GM18505 (cell line): ENCODE data around the gene ADCY1.
"Not testable (repeated sequence)": the region's sequence is repeated elsewhere in the genome, so short reads cannot be mapped to it uniquely, and the experiment has no call there.

ENCODE experiments used
- ATAC-seq: cut with Tn5 transposase; IDR thresholded peaks from one replicate; pipeline ENCODE4 v1.9.1; 2021; ENCODE audit not compliant: unreplicated experiment
- POLR2A ChIP-seq: IDR thresholded peaks from 4 replicates; pipeline ENCODE4 v1.6.1; 2011; ENCODE audit warnings: borderline replicate concordance; ENCODE audit not compliant: insufficient read depth, insufficient read length; ENCODE audit errors: extremely low read depth

Gene ADCY1

DNA sequence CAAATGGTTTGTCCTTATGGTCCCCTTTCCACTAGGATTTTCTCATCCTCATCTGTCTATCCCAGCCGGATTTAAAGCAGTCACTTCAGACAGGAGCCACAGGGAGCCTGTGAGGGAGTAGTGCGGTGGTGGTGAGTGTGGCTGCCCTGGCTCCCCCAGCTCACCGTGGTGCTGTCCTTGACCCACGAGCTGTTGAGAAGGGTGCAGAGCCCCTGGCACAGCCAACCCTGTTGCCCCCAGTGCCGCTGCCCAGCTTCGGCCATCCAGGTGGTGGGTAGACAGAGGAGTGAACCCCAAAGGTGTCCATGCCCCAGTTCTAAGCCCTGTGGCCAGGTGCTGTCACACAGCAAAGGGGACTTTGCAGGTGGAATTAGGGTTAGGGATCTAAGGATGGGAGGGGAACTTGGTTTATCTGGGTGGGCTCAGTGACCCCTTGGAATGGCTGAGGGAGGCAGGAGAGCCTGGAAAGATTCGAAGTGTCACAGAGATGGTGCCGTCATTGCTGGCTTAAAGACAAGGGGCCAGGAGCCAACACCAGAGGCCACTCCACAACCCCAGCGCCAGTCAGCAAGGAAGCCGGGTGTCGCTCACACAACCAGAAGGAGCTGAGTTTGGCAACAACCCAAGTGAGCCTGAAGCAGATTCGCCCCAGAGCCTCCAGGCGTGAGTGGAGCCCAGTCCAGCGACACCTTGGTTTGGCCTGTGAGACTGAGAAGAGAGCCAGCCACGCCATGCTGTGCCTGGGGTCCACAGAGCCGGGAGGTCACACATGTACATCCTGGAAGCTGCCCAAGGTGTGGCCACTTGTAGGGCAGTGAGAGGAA, 142.4 kb downstream of the ADCY1 start:
- TF ChIP-seq POLR2A: no peak
- no peak for ATAC-seq

DNA sequence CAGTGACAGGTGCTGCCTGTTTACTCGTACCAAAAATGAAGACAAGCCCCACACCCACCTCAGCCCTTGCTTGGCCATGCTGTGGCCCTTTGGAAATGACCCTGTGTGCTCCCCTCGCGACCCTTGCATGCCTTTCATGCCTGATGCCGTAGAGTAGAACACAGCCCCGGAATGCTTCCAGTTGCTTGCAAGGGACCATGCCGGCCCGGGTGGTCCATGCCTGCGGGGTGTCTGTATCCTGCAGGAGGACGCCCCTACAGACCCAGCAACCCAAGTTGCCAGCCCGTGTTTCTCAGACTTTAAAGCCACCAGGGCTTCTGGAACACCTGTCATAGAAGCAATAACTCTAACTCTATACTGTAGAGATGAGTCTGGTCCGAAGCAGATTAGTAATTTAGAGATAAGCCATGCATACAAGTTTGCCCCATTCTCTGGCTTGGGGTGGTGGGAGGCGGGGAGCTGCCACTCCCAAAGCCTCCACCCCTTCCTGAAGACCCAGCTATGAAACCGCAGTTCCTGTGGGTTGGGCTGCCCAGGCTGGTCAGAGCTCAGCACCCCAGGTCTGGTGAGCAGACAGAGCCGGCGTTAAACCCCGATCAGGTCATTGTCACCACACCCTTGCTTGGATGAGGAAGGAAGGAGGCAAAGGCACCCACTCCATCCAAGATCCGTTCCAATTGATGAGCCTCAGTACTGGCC, 143.5 kb downstream of the ADCY1 start:
- TF ChIP-seq POLR2A: no peak
- ATAC-seq: no peak

DNA sequence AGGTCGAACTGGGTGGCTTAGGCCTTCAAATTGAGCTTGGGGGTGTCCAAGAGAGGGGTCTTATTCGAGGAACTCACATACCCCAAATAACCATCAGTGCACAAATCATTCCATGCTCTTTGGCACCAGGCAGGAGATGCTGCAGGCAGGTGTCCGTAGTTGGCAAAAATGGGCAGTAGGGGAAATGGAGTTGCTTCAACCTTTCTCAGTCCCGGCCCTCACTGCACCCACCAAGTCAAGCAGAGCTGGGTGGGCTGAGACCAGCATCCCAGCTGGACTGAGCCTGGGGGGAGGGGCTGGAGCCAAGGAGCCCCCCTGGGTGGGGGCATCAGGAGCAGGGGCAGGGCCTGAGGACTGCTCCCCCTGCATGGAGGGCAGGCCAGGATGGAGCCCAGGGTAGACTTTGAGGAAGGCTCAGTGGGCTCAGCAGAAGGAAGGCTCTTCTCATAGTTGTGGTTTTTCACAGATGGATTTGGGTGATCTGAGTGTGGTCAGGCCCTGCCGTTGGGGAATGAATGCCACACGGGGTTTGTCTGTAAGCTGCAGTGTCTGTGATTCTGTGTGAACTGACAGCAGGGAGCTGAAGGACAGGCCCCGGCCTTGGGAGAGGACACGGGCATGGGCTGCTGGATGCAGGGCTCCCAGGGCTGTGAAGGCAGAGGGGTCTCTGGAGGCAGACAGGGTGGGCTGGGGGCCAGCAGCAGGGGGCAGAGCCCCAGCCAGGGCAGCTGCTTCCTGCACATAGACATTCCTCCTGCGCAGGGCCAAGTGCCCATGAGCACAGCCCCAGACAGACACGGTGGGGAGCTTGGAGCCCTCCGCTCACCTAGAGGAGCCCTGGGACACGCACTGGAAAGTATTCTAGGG, 144.5 kb downstream of the ADCY1 start:
- ATAC-seq: no peak
- TF ChIP-seq POLR2A: no peak

DNA sequence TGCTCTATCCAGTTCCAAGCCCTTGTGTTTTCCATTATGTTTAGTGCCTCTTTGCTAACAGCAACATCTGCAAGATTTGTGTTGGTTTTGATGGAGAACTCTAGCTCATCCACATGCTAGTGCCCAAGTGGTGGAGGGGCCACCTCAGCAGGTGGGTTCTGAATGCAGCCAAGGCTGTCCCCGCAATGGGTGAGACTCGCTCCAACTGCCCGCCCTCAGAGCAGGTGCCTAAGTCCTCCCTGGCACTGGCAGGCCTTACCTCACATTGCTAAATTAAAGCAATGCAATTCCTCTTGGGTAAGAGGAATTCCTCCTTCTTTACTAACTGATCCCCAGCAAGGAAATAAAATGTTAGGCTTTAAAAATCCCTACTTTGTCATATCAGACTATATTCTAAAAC, 146.8 kb downstream of the ADCY1 start:
- ATAC-seq: no peak
- no peak for TF ChIP-seq POLR2A

DNA sequence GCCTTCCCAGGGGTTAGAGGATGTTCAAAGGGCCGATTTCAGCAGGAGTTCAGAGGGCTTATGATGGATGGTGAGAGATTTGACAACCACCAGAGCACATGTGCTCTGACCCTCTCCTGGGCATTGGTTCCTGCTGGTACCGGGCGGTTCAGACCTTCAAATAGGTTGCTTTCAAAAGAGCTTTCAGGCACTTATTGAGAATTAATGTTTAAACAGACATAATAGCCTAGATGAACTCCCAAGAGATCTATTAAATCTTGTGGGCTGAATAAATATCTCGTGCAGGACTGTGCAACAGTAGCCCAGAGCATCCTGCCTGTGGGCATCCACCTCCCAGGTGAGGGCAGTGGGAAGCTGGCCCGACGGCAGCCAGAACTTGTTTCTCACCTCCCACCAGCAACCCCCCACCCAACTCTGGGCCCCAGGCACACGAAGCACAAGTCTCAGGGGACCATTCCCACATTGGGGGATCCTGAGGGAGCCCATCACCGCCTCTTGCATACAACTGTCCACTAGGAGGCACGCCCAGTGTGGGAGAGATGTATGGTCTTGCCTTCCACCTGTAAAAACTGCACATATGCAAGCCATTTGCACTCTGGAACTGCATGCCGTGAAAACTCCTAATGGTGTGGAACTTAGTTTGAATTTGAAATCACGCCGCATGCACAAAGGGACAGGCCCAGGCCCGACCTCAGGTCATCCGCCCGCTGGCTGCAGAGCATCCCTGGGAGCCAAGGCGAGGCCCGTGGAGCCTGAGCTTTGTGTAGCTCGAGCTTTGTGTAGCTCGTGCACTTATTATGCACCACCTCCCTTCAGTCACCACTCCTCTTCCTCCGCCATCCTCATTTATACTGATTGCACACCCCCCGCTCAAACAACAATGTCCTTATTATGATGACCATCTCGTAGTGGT, 147.8 kb downstream of the ADCY1 start:
- no peak for ATAC-seq

DNA sequence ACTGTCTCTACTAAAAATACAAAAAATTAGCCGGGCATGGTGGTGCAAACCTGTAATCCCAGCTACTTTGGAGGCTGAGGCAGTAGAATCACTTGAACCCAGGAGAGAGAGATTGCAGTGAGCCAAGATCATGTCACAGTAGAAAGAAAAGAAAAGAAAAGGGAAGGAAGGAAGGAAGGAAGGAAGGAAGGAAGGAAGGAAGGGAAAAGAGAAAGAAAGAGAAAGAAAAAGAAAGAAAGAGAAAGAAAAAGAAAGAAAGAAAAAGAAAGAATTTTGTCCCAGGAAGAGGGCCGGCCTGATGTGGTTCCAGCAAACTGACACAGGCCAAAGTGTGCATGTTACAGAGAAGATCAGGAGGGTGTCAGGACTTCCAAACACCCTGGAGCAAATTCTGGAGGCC, 151.1 kb downstream of the ADCY1 start:
- not testable (repeated sequence) for ATAC-seq

More for the DNA sequence above, 147.8 kb downstream of the ADCY1 start:
- TF ChIP-seq POLR2A: no peak

DNA sequence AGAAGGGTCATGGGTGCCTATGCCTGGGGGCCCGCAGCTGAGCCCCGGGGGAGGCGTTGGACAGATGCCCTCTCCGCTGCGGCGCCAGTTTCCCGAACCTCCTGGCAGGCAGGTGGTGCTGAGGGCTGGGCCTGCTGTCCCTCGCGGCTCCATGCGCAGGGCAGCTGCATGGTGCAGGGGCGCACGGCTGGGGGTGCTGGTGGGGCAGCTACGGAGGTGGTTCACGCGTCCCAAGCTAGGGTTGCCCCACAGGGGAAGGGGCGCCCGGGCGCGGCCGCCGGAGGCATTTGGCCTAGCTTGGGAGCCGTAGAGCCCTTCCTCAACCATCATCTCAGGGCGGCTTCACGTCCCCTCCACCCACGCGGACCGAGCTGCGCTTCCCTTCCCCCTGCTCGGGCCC, 152.7 kb downstream of the ADCY1 start:
- no peak for TF ChIP-seq POLR2A
- ATAC-seq: no peak

DNA sequence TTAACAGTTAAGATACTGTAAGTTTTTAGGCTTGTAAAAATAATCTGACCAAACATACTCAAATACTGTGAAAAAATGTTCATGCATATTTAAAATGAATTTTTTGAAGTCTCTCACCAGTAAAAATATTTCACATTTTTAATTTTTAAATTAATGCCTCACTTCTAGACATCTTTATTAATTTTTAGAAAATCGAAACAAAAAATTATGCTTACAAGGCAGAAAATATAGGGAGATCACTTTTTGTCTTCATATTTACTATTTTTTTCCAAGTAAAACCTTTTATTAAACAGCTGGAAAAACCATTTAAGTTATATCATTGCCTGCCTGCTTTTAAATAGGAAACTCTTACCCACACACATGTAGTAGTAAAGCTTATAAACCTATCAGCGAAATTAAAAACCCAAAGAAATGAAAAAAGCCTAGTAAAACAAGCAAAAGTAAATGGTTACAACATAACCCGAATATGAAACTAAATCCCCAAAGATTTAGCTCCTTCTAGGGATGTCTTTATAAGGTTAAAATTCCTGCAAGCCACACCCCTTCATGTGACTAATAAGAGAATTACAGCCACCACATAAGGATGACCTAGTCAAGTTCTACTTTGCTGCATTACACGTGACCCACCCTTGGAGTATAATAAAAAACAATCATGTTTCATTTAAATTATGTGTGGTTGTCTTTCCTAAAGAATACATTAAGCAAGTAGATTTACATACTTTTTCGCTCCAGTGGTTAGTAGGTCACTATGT, 157.7 kb downstream of the ADCY1 start:
- ATAC-seq: not testable (repeated sequence)

DNA sequence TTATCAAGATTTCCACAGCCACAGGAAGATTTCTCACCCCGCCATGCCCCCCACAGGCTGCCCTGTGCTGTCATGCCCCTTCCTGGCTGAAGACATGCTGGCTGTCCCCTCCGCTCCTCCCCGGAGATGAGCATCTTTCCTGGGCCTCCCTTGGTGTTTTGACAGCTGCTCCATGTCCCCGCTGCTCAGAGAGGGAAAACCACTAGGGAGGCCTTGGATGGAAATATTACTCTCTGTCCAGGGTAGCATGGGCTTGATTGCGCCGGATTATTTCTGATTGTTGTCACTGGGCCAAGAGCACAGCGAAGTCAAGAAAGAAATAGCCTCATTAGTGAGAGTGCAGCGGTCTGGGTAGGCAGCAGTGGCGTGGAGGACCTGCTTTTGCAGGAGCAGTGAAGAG, 164.8 kb downstream of the ADCY1 start:
- ATAC-seq: not testable (repeated sequence)

DNA sequence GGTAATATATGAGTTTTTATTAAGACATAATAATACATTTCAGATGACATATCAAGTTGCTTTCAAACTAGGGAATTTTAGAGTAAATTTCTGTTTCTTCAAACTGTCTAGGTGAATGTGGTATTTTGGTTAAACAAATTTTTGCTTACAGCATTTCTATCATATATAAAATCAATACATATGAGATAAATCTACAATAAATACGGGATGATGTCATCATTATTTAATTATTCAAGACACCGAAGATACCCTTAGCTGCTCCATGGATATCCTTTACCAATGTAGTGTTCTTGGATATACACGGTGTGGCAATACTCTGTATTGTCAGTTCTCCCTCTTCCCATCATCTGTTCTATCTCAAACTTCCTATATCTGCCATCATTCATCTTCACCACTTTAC, 166.4 kb downstream of the ADCY1 start:
- not testable (repeated sequence) for ATAC-seq

DNA sequence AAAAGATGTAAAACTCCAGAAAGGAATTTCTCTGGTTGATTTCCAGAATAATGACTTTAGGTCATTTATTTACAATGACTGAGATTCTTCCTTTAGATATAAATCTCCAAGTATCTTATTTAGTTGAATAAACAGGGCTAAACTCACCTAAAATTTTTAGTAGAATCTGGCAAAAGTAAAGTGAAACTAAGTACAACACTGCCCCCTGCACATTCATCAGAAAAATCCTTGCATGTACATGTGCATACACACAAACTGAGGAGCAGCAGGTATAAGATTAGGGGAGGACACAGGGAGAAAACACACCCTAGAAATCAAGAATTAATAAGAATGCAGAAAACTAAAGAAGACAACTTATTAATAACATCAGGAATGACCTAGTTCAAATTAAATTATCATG, 174.8 kb downstream of the ADCY1 start:
- not testable (repeated sequence) for ATAC-seq

DNA sequence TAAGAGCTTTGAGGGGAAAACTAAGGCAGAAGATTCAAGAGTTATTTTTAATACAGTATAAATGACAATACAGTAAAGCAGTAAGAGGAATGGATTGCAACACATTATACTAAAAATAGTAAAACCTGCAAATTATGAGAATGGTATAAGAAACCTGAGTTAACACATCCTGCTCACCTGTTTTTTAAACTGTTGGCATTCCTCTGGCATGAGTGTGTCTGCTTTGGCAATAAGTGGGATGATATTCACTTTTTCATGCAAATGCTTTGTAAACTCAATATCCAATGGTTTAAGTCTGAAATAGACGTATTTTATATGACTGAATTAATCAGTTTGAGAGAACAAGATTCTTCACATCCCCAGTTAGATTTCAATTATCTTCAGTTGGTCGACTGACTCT, 177.2 kb downstream of the ADCY1 start:
- ATAC-seq: not testable (repeated sequence)

DNA sequence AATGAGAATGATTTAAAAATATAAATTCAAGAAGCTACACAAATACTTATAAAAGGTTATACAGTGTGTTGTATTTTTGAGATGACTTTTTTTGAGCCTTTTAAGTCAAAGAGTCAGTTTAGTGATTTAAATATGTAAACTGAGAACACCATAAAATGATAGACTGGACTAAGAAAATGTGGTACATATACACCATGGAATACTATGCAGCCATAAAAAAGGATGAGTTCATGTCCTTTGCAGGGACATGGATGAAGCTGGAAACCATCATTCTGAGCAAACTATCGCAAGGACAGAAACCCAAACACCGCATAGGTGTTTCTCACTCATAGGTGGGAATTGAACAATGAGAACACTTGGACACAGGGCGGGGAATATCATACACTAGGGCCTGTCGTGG, 182.2 kb downstream of the ADCY1 start:
- ATAC-seq: not testable (repeated sequence)

DNA sequence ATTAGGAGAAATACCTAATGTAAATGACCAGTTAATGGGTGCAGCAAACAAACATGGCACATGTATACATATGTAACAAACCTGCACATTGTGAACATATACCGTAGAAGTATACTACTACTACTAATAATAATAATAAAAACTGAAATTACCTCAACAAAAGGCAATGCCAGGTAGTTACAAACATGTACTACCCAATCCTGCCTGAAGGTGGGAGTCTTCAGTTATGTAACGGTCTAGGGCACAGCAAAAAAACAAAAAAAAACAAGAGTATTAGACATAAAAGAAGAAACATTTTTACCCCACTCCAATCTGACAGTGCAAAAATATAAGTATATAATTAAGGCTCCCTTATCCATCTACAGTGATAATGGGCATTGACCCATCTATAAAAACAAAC, 182.6 kb downstream of the ADCY1 start:
- ATAC-seq: not testable (repeated sequence)

DNA sequence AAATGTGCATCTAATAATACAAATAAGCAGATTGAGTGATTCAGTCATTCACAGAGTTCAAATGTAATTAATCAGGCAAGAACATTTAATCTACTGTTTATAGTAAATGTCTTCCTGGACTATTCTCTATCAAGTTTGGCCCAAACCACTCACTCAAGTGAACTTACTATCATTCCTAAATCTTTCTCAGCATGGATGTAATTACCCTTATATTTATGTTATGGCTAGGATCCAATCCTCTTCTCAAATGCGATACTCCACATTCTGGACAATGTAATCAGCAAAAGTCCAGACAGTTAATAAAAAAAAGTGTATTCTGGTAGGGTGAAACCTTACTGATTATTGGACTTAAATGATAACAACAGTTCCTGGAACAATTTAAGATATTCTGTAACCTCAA, 185.3 kb downstream of the ADCY1 start:
- not testable (repeated sequence) for ATAC-seq

DNA sequence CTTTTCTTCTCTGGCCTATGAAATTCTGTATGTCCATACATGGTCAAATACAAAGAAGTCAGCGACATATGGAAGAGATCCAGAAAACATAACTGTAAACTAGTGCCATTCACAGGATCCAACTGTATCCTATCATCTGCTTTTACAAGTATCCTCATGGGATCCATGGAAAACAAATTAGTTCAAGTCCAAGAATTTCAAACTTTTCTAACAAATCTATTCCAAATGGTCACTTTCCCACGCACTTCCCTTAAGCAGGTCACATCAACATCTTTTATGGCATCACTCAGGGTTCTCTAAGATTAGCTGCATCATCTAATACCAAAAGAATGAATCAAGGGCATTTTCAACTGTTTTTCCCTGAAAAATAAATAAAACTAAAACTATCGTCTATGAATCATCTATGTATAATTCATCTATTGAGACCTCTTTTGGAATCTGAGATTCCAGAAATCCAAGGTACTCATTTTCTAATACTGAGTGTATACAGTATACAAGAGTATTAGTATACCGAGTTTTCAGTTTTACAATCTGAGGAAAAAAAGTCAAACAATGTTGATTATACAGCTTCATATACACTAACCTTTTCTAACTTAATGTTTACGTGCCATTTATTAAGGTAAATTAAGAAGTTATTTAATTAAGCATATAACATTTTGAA, 187.5 kb downstream of the ADCY1 start:
- ATAC-seq: not testable (repeated sequence)

DNA sequence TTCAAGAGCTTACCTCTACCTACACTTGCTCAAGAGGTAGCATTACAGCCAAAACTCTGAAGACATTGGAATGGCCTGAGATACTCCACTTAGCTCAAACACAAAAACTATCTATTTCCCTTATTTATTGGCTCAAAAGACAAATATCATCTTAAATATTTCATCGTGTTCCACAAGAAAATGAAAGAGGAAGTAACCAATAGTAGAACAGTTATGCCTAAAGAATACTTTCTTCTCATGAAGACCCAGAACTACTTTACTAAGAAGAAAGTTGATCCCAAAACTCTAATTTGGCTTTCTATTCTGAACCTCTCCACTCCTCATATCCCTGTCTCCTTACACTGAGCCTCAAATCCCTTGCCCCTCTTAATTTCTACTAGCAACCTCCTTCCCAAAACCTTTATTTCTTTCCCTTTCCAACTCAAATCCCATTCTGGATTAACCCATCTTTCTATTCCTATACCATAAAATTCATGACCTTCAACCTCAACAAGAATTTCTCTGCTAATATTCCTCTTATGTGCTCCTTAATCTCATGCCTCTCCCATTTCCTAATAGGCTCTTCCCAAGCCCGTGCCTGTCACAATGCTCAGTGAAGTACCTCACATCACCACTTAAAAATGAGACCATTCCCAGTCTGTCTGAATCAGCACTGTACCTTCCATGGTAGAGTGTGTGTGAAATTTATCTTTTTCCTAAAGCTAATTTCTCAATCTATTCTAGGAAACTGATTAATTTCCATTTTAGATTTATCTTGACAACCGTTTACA, 188.2 kb downstream of the ADCY1 start:
- not testable (repeated sequence) for ATAC-seq
